K562 (cell line): Measurements from ENCODE around the gene NAXE. TPM values are rescaled to one million over a fixed set of nuclear protein-coding genes. Genes with fewer than 3 reads are reported as not detected.

Experiments used
- BHLHE40 ChIP-seq: IDR thresholded peaks from 2 replicates; pipeline ENCODE4 v1.6.1; 2011; ENCODE audit warnings: low read length, improper control_type of control experiment
- BRD4 ChIP-seq: fragments of 200-600 bp; sonication (generic); IDR thresholded peaks from 2 replicates; pipeline ENCODE4 v1.6.1; 2017; ENCODE audit warnings: inconsistent platforms
- CCNT2 ChIP-seq: IDR thresholded peaks from 2 replicates; pipeline ENCODE4 v1.6.1; 2011; ENCODE audit warnings: borderline replicate concordance, low read depth, mild to moderate bottlenecking, moderate library complexity, mixed read lengths, low read length; ENCODE audit not compliant: insufficient read length; ENCODE audit errors: extremely low read depth
- EP400 ChIP-seq: fragments of 450-650 bp; IDR thresholded peaks from 2 replicates; pipeline ENCODE4 v1.6.1; 2017; ENCODE audit warnings: antibody characterized with exemption, mild to moderate bottlenecking, moderate library complexity
- ETS2 ChIP-seq: IDR thresholded peaks from 2 replicates; pipeline ENCODE4 v1.6.1; 2016; ENCODE audit warnings: borderline replicate concordance, missing genetic modification characterization, mild to moderate bottlenecking, moderate library complexity, missing compliant biosample characterization; ENCODE audit not compliant: poor library complexity, severe bottlenecking
- FOXJ3 ChIP-seq: sonication (generic); formaldehyde crosslinking; IDR thresholded peaks from 2 replicates; pipeline ENCODE4 v1.4.0; 2020; ENCODE audit warnings: mild to moderate bottlenecking, missing genetic modification reagents
- KLF16 ChIP-seq: IDR thresholded peaks from 2 replicates; pipeline ENCODE4 v1.6.1; 2016; ENCODE audit warnings: antibody characterized with exemption
- MYBL2 ChIP-seq, 2 experiments: fragments of 450-650 bp in 1 of 2; sonication (generic) in 1 of 2; formaldehyde crosslinking in 1 of 2; IDR thresholded peaks; 2 replicates each; pipeline versions ENCODE4 v1.6.1 to v1.8.1; 2017 to 2022; ENCODE audit warnings: borderline replicate concordance in 1 of 2, inconsistent platforms in 1 of 2, low read depth in 1 of 2, mild to moderate bottlenecking in 1 of 2, missing genetic modification reagents in 1 of 2, moderate library complexity in 1 of 2
- NKRF ChIP-seq: fragments of 450-650 bp; IDR thresholded peaks from 2 replicates; pipeline ENCODE4 v1.6.1; 2016; ENCODE audit warnings: borderline replicate concordance
- NR2C1 ChIP-seq, 2 experiments: fragments of 450-650 bp; IDR thresholded peaks; 2 replicates each; pipeline ENCODE4 v1.6.1; 2017; ENCODE audit warnings: mild to moderate bottlenecking in 2 of 2, antibody characterized with exemption in 1 of 2, inconsistent platforms in 1 of 2, missing compliant biosample characterization in 1 of 2, missing genetic modification characterization in 1 of 2
- NR2C2 ChIP-seq, 2 experiments: fragments of 200-800 bp in 1 of 2; sonication (Bioruptor generic) in 1 of 2; sonication (generic) in 1 of 2; formaldehyde crosslinking in 1 of 2; IDR thresholded peaks; 2 replicates each; pipeline versions ENCODE4 v1.6.1 to v1.8.0; 2016 to 2022; ENCODE audit warnings: mild to moderate bottlenecking in 1 of 2, missing compliant biosample characterization in 1 of 2, missing genetic modification characterization in 1 of 2, missing genetic modification reagents in 1 of 2
- PHB ChIP-seq: fragments of 250-450 bp; sonication (Bioruptor Pico); IDR thresholded peaks from 2 replicates; pipeline ENCODE4 v1.5.0; 2021
- PHB2 ChIP-seq: fragments of 450-650 bp; IDR thresholded peaks from 2 replicates; pipeline ENCODE4 v1.6.1; 2017; ENCODE audit warnings: low read depth
- SUPT5H ChIP-seq: fragments of 450-650 bp; IDR thresholded peaks from 2 replicates; pipeline ENCODE4 v1.6.1; 2016
- THRA ChIP-seq: fragments of 450-650 bp; IDR thresholded peaks from 2 replicates; pipeline ENCODE4 v1.6.1; 2017; ENCODE audit warnings: mild to moderate bottlenecking, moderate library complexity
- TRIM28 ChIP-seq: fragments of 450-650 bp; IDR thresholded peaks from 2 replicates; pipeline ENCODE4 v1.6.1; 2017
- ZFX ChIP-seq: sonication (generic); formaldehyde crosslinking; IDR thresholded peaks from 2 replicates; pipeline ENCODE4 v1.8.0; 2022; ENCODE audit warnings: mild to moderate bottlenecking, missing genetic modification reagents, moderate library complexity
- ZNF184 ChIP-seq: sonication (generic); formaldehyde crosslinking; IDR thresholded peaks from 2 replicates; pipeline ENCODE4 v1.5.0; 2020; ENCODE audit warnings: missing genetic modification reagents
- ZNF23 ChIP-seq: fragments of 250-450 bp; sonication (Bioruptor Pico); IDR thresholded peaks from 2 replicates; pipeline ENCODE4 v1.4.0; 2020; ENCODE audit warnings: mild to moderate bottlenecking
- ZNF551 ChIP-seq: fragments of 250-450 bp; sonication (Bioruptor Pico); IDR thresholded peaks from 2 replicates; pipeline ENCODE4 v1.5.0; 2021; ENCODE audit warnings: mild to moderate bottlenecking, moderate library complexity
- ZNF778 ChIP-seq: fragments of 450-650 bp; formaldehyde crosslinking; IDR thresholded peaks from 2 replicates; pipeline ENCODE4 v1.4.0; 2020; ENCODE audit warnings: mild to moderate bottlenecking, moderate library complexity
- polyA plus RNA-seq, 8 experiments: library from polyadenylated mRNA; depleted of rRNA in 4 of 8; stranded (reverse) in 5 of 8; unstranded in 3 of 8; fragments of >200 nt; fragmentation: Nextera tagmentation in 2 of 8; fragmentation: Illumina TruSeq in 1 of 8; extraction: Ambion mirVana in 2 of 8; extraction: Trizol in 1 of 8; gene quantifications; 2 replicates each; pipeline versions ENCODE4 v1.2.1 to v1.2.3, GENCODE V29; 2011 to 2014; ENCODE audit warnings: inconsistent platforms in 1 of 8, missing spikeins in 1 of 8
- total RNA-seq, 7 experiments: library from RNA; depleted of rRNA in 6 of 7; stranded (reverse); fragments of >200 nt in 6 of 7; fragmentation: Illumina TruSeq in 2 of 7; extraction: Trizol in 2 of 7; gene quantifications; 2 replicates each; pipeline versions ENCODE4 v1.2.1 to v1.2.3, GENCODE V29; 2011 to 2021; ENCODE audit warnings: low replicate concordance in 1 of 7
- TF ChIP-seq, protein P1 (sequence below), 2 experiments: fragments of 200-800 bp in 1 of 2; sonication (Bioruptor generic) in 1 of 2; sonication (generic) in 1 of 2; formaldehyde crosslinking in 1 of 2; IDR thresholded peaks in 1 of 2; conservative IDR thresholded peaks in 1 of 2; 2 replicates each; pipeline versions ENCODE4 v1.5.0 to v1.6.1; 2016 to 2020; ENCODE audit warnings: missing compliant biosample characterization in 1 of 2, missing genetic modification characterization in 1 of 2, missing genetic modification reagents in 1 of 2

NAXE gene
- total and polyA plus RNA-seq, 9 of the 15 experiments (the other 6 are each of a cell fraction or from before 2014, with no cell fraction given) = 27.3 to 137 (median 90.0) TPM

DNA sequence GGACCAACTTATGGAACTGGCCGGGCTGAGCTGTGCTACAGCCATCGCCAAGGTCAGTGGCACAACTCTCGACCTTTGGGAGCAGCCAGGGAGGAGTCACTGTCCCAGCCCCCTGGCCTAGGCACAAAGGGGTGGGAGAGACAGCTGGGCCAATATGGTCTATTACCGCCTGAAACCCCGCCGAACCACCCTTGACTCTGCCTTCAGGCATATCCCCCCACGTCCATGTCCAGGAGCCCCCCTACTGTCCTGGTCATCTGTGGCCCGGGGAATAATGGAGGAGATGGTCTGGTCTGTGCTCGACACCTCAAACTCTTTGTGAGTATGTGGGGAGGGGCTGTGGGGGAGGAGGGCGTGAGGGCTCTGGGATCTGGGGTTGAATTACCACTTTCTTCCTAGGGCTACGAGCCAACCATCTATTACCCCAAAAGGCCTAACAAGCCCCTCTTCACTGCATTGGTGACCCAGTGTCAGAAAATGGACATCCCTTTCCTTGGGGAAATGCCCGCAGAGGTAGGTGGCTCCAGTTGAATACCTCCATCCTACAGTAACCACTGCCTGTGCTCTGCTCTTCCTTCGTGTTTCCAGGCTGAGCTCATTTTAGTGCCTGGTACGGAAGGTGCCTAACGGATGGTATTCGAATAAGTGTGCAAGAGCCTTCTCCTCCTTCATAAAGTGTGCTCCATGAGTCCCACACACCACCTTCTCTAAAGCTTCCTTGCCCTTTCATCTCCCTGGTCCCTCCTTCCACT is 758 bp downstream of the NAXE start (continued):
- TF ChIP-seq, protein P1, sequence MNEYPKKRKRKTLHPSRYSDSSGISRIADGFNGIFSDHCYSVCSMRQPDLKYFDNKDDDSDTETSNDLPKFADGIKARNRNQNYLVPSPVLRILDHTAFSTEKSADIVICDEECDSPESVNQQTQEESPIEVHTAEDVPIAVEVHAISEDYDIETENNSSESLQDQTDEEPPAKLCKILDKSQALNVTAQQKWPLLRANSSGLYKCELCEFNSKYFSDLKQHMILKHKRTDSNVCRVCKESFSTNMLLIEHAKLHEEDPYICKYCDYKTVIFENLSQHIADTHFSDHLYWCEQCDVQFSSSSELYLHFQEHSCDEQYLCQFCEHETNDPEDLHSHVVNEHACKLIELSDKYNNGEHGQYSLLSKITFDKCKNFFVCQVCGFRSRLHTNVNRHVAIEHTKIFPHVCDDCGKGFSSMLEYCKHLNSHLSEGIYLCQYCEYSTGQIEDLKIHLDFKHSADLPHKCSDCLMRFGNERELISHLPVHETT (CRISPR knock-in tag; conservative IDR thresholded peaks at IDR 0.05 in 1 of 2, IDR thresholded peaks at IDR 0.05 in 1 of 2) = no peak
- no peak for TF ChIP-seq ZNF184 (CRISPR knock-in tag)
- no peak for TF ChIP-seq BRD4
- TF ChIP-seq ZNF551 (CRISPR knock-in tag) = no peak
- TF ChIP-seq KLF16 = no peak
- TF ChIP-seq ZNF778 (CRISPR knock-in tag) = no peak
- no peak for TF ChIP-seq CCNT2
- 0 out of 2 replicates have a peak, but pooled peaks have one; percentile 52 for TF ChIP-seq NKRF
- 0 out of 2 replicates have a peak, but pooled peaks have one; percentile 0 for TF ChIP-seq PHB
- no peak for TF ChIP-seq TRIM28
- no peak for TF ChIP-seq ZFX
- no peak for TF ChIP-seq BHLHE40
- no peak for TF ChIP-seq MYBL2 (IDR thresholded peaks at IDR 0.05; ENCODE audit: low read depth)
- no peak for TF ChIP-seq MYBL2 (CRISPR knock-in tag; IDR thresholded peaks at IDR 0.05; ENCODE audit: borderline replicate concordance)
- TF ChIP-seq FOXJ3 = no peak
- TF ChIP-seq THRA = no peak
- TF ChIP-seq EP400 = 0 out of 2 replicates have a peak, but pooled peaks have one; percentile 0
- 0 out of 2 replicates have a peak, but pooled peaks have one; percentile 36 for TF ChIP-seq NR2C2 (CRISPR knock-in tag; IDR thresholded peaks at IDR 0.05)
- TF ChIP-seq NR2C2 (tag; IDR thresholded peaks at IDR 0.05) = no peak
- TF ChIP-seq ETS2 (tag) = no peak
- no peak for TF ChIP-seq NR2C1 (IDR thresholded peaks at IDR 0.05)
- no peak for TF ChIP-seq NR2C1 (tag; IDR thresholded peaks at IDR 0.05)
- no peak for TF ChIP-seq PHB2
- TF ChIP-seq ZNF23 (CRISPR knock-in tag) = no peak
- TF ChIP-seq SUPT5H = peak; percentile 40
